Kidney (tissue), 14 donors: ENCODE measurements around the gene ACAT2. TPM values are rescaled to one million over a fixed set of nuclear protein-coding genes. Genes with fewer than 3 reads are reported as not detected.

Experiments
- DNase-seq, 5 donors: peaks; one replicate each; pipeline ENCODE4 v3.0.0-alpha.2; 2013 to 2020
- FAIRE-seq: peaks from 2 replicates; lab custom pipeline; 2012; peaks lifted over from hg19 to GRCh38; lab: Jason Lieb, UNC
- H3K27ac ChIP-seq, 2 donors: one replicate each; pipeline ENCODE4 v1.7.0; 2013; ENCODE audit warnings: low read depth in 2 of 2, low read length in 2 of 2, inconsistent platforms in 1 of 2
- H3K27me3 ChIP-seq: one replicate; pipeline ENCODE4 v1.7.1; 2013; ENCODE audit warnings: low read length, inconsistent platforms; ENCODE audit not compliant: control insufficient read depth, insufficient read depth
- H3K36me3 ChIP-seq, 3 donors: one replicate each; pipeline versions ENCODE4 v1.7.0 to v1.7.1; 2013; ENCODE audit warnings: low read length in 3 of 3, control low read depth in 1 of 3, inconsistent platforms in 1 of 3; ENCODE audit not compliant: insufficient read depth in 3 of 3, control insufficient read depth in 2 of 3
- H3K4me1 ChIP-seq, 3 donors: one replicate each; pipeline versions ENCODE4 v1.7.0 to v1.7.1; 2013; ENCODE audit warnings: low read length in 3 of 3, inconsistent platforms in 1 of 3, low read depth in 1 of 3; ENCODE audit not compliant: control insufficient read depth in 2 of 3, insufficient read depth in 2 of 3
- H3K4me3 ChIP-seq, 3 donors: one replicate each; pipeline versions ENCODE4 v1.7.0 to v1.8.1; 2013; ENCODE audit warnings: low read length in 3 of 3, control low read depth in 1 of 3, inconsistent platforms in 1 of 3
- H3K9ac ChIP-seq, 3 donors: one replicate each; pipeline versions ENCODE4 v1.7.0 to v1.7.1; 2013; ENCODE audit warnings: low read length in 3 of 3, control low read depth in 1 of 3, inconsistent platforms in 1 of 3
- H3K9me3 ChIP-seq, 3 donors: one replicate each; pipeline versions ENCODE4 v1.7.0 to v1.7.1; 2013; ENCODE audit warnings: low read length in 3 of 3, control low read depth in 1 of 3, inconsistent platforms in 1 of 3; ENCODE audit not compliant: control insufficient read depth in 2 of 3, insufficient read depth in 1 of 3
- intact Hi-C: fragments of 100-400 bp; cut with DNase I; formaldehyde crosslinking; loops from one replicate; pipeline ENCODE4 v1.11.1; 2022
- polyA plus RNA-seq: library from polyadenylated mRNA; stranded (reverse); fragments of 350-450 nt; fragmentation: Illumina TruSeq; extraction: RNeasy Lipid Tissue Mini Kit (QIAGEN cat#74804); gene quantifications from one replicate; pipeline ENCODE4 v1.2.3, GENCODE V29; 2014; ENCODE audit warnings: low read depth, low replicate concordance; ENCODE audit not compliant: insufficient read depth
- total RNA-seq: library from RNA; stranded (reverse); fragmentation: NEBNext Ultra II Directional; extraction: Animal tissue kit (Norgen Biotek cat#: 25700); gene quantifications from one replicate; pipeline ENCODE4 v1.2.1, GENCODE V29; 2021
- TF ChIP-seq, protein P1 (sequence below): IDR thresholded peaks from 3 replicates; pipeline ENCODE4 v1.5.1; 2012; ENCODE audit warnings: mild to moderate bottlenecking, moderate library complexity, borderline replicate concordance; ENCODE audit not compliant: insufficient read depth; ENCODE audit errors: extremely low read depth
- donor health status: control.
- donor health status: control.
- donor health status: control.
- donor health status: control.
- donor health status: control.
- donor health status: DM: yes; HTN: yes; CAD: no.
- donor health status: Normal renal cell carcinoma (clear cell type).

ACAT2 gene
- total and polyA plus RNA-seq, 2 donors from 2014 or later = 20.4 to 30.5 TPM

DNA sequence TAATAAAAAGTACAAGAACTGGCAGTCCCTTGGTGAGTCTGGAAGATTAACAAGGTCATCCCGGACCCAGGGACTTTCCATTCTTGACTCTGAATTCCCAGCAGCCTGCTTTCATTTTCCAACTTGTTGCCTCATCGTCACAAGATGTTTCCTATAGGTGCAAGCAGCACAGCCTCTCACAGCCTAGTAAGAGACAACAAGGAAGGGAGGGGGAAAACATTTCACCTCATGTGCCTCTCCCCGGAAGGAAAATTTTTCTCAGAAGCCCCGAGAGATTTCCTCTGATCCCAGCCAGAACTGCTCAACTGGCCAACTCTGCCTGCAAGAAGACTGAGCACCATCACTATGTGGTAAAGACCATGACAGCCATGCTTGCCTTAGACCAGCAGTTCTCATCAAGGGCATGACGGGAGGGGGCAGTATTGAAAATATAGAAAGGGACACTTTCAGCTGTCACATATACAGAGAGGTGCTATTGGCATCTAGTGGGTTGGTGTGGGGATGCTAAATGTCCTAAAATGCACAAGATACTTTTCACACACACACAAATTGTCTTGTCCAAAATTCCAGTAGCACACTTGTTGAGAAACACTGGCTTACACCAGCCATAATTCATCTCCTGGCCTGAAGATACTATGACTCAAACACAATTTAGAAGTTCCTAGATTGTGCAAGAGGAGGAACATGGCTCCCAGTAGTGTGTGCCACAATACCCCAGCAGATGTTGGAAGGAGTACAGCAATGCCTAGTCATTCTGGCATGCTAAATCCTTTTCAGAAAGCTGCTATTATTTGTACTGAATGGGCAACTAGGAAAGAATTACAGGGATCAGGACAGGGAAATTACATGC, 45.4 kb upstream of the ACAT2 start:
- H3K9me3 ChIP-seq = no peaks in the 10 kb centered on the region
- no peaks in the 10 kb centered on the region for H3K36me3 ChIP-seq
- H3K27me3 ChIP-seq = no peaks in the 10 kb centered on the region
- TF ChIP-seq, protein P1, sequence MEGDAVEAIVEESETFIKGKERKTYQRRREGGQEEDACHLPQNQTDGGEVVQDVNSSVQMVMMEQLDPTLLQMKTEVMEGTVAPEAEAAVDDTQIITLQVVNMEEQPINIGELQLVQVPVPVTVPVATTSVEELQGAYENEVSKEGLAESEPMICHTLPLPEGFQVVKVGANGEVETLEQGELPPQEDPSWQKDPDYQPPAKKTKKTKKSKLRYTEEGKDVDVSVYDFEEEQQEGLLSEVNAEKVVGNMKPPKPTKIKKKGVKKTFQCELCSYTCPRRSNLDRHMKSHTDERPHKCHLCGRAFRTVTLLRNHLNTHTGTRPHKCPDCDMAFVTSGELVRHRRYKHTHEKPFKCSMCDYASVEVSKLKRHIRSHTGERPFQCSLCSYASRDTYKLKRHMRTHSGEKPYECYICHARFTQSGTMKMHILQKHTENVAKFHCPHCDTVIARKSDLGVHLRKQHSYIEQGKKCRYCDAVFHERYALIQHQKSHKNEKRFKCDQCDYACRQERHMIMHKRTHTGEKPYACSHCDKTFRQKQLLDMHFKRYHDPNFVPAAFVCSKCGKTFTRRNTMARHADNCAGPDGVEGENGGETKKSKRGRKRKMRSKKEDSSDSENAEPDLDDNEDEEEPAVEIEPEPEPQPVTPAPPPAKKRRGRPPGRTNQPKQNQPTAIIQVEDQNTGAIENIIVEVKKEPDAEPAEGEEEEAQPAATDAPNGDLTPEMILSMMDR = no peak
- H3K9ac ChIP-seq = peak overlapping the region in 1 of 3 donors; percentile 28
- H3K4me3 ChIP-seq = peak overlapping the region in 1 of 3 donors; percentile 14
- no peaks in the 10 kb centered on the region for H3K4me1 ChIP-seq
- peak overlapping the region in 1 of 2 donors; percentile 92 for H3K27ac ChIP-seq
- intact Hi-C loops = no loop called here
- no peak for DNase-seq
- no peak for FAIRE-seq

DNA sequence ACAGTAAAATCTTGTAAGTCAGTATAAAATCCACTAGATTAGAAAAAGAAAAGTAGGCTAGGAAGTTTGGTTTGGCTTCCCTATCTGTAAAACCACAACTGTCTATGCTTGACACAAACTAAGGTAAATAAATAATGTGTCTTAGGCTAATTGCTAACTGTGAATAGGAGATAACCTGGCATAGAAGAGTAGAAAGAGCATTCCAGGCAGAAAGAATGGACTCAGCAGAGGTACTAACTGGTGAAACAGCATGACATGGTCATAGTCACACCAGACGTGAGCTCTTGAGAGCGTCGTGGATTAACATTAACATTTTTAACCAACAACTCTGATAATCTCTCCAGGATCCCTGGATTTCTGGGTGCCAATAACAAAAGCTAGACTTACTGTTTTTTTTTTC, 43.2 kb upstream of the ACAT2 start:
- FAIRE-seq = no peak
- H3K4me1 ChIP-seq = no peaks in the 10 kb centered on the region
- TF ChIP-seq, protein P1 = no peak
- no peak overlapping the region for H3K27ac ChIP-seq
- H3K36me3 ChIP-seq = no peaks in the 10 kb centered on the region
- no peak overlapping the region for H3K4me3 ChIP-seq
- no peaks in the 10 kb centered on the region for H3K9me3 ChIP-seq
- intact Hi-C loops = no loop called here
- H3K27me3 ChIP-seq = no peaks in the 10 kb centered on the region
- no peak for DNase-seq
- no peak overlapping the region for H3K9ac ChIP-seq

DNA sequence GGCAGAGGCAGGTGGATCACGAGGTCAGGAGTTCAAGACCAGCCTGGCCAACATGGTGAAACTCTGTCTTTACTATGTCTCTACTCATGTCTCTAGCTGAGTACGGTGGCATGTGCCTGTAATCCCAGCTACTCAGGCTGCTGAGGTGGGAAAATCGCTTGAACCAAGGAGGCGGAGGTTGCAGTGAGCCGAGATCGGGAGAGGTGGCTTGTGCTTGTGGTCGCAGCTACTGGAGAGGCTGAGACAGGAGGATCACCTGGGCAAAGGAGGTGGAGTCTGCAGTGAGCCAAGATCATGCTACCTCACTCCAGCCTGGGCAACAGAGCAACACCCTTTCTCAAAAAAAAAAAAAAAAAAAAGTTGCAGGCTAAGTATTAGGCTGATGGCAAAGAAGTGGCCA, 42.6 kb upstream of the ACAT2 start:
- Histone ChIP-seq H3K9ac (no peak overlapping the region), H3K9me3 (no peaks in the 10 kb centered on the region), H3K4me1 (no peaks in the 10 kb centered on the region), H3K36me3 (no peaks in the 10 kb centered on the region), H3K4me3 (no peak overlapping the region), H3K27ac (no peak overlapping the region), H3K27me3 (no peaks in the 10 kb centered on the region)
- FAIRE-seq (no peak), DNase-seq (no peak)
- TF ChIP-seq, protein P1 = no peak
- intact Hi-C loops = no loop called here
